ENCODE results near the gene MTG1.
"Not testable (repeated sequence)": the region's sequence is repeated elsewhere in the genome, so short reads cannot be mapped to it uniquely, and the experiment has no call there.

MTG1 gene

GRCh38 chr10:133461027-133461426 lies 67.1 kb downstream of the MTG1 start:
- Mint-ChIP-seq H3K4me1 (ENCODE audit: low read depth in 2 of 2) (peaks cover 3 to 24% of the 10 kb centered on the region in 2 donors), H3K27ac (peak overlapping the region in 1 of 2 donors; percentile 38), H3K27me3 (no peaks in the 10 kb centered on the region), H3K9me3 (no peaks in the 10 kb centered on the region), H3K4me3 (no peak overlapping the region), H3K36me3 (ENCODE audit: insufficient read depth) (peaks cover 53% of the 10 kb centered on the region)
- ATAC-seq (replicated peaks), result no peak
- no peak for DNase-seq

GRCh38 chr10:133461841-133462240 lies 67.9 kb downstream of the MTG1 start:
- Mint-ChIP-seq H3K4me1 (ENCODE audit: low read depth in 2 of 2) (peaks cover 0 to 21% of the 10 kb centered on the region in 2 donors), H3K36me3 (ENCODE audit: insufficient read depth) (peaks cover 51% of the 10 kb centered on the region), H3K4me3 (no peak overlapping the region), H3K9me3 (no peaks in the 10 kb centered on the region), H3K27ac (peak overlapping the region in 1 of 2 donors; percentile 16), H3K27me3 (no peaks in the 10 kb centered on the region)
- DNase-seq (no peak), ATAC-seq (replicated peaks) (no peak)

- Mint-ChIP-seq H3K9me3 (no peaks in the 10 kb centered on the region), H3K27me3 (no peaks in the 10 kb centered on the region), H3K27ac (peak overlapping the region in 1 of 2 donors; percentile 49), H3K36me3 (ENCODE audit: insufficient read depth) (peaks cover 52% of the 10 kb centered on the region), H3K4me3 (no peak overlapping the region), H3K4me1 (ENCODE audit: low read depth in 2 of 2) (peaks cover 0 to 26% of the 10 kb centered on the region in 2 donors)
- DNase-seq (no peak), ATAC-seq (replicated peaks) (no peak)
Observed at GRCh38 chr10:133462512-133463305, 68.8 kb downstream of the MTG1 start.

- DNase-seq (no peak), ATAC-seq (replicated peaks) (no peak)
- Mint-ChIP-seq H3K9me3 (no peaks in the 10 kb centered on the region), H3K27ac (peak overlapping the region in 1 of 2 donors; percentile 82), H3K27me3 (no peaks in the 10 kb centered on the region), H3K4me1 (ENCODE audit: low read depth in 2 of 2) (peaks cover 0 to 22% of the 10 kb centered on the region in 2 donors), H3K36me3 (ENCODE audit: insufficient read depth) (peaks cover 49% of the 10 kb centered on the region), H3K4me3 (no peak overlapping the region)
Observed at GRCh38 chr10:133464582-133465031, 70.7 kb downstream of the MTG1 start.

GRCh38 chr10:133465191-133465949 lies 71.4 kb downstream of the MTG1 start:
- Mint-ChIP-seq H3K27ac (no peak overlapping the region), H3K4me3 (no peak overlapping the region), H3K36me3 (ENCODE audit: insufficient read depth) (peaks cover 48% of the 10 kb centered on the region), H3K27me3 (no peaks in the 10 kb centered on the region), H3K9me3 (no peaks in the 10 kb centered on the region), H3K4me1 (ENCODE audit: low read depth in 2 of 2) (peaks cover 0 to 22% of the 10 kb centered on the region in 2 donors)
- DNase-seq (no peak), ATAC-seq (replicated peaks) (no peak)

GRCh38 chr10:133465950-133466474 lies 72.1 kb downstream of the MTG1 start:
- peak overlapping the region in 1 of 2 donors; percentile 84 for H3K27ac Mint-ChIP-seq
- no peaks in the 10 kb centered on the region for H3K27me3 Mint-ChIP-seq
- peaks cover 47% of the 10 kb centered on the region for H3K36me3 Mint-ChIP-seq (ENCODE audit: insufficient read depth)

GRCh38 chr10:133466683-133467275 lies 72.8 kb downstream of the MTG1 start:
- H3K36me3 Mint-ChIP-seq (ENCODE audit: insufficient read depth), result peaks cover 43% of the 10 kb centered on the region
- DNase-seq (no peak), ATAC-seq (replicated peaks) (no peak)
- no peak overlapping the region for H3K4me3 Mint-ChIP-seq
- no peaks in the 10 kb centered on the region for H3K9me3 Mint-ChIP-seq
- peak overlapping the region in 1 of 2 donors; percentile 84 for H3K27ac Mint-ChIP-seq
- H3K4me1 Mint-ChIP-seq (ENCODE audit: low read depth in 2 of 2), result peaks cover 0 to 25% of the 10 kb centered on the region in 2 donors
- H3K27me3 Mint-ChIP-seq, result no peaks in the 10 kb centered on the region

More at GRCh38 chr10:133465950-133466474, 72.1 kb downstream of the MTG1 start:
- H3K9me3 Mint-ChIP-seq, result no peaks in the 10 kb centered on the region
- ATAC-seq (replicated peaks) (no peak), DNase-seq (no peak)
- peaks cover 0 to 24% of the 10 kb centered on the region in 2 donors for H3K4me1 Mint-ChIP-seq (ENCODE audit: low read depth in 2 of 2)
- H3K4me3 Mint-ChIP-seq, result no peak overlapping the region

- peak overlapping the region in 1 of 2 donors; percentile 84 for H3K27ac Mint-ChIP-seq
- H3K27me3 Mint-ChIP-seq, result no peaks in the 10 kb centered on the region
- peaks cover 0 to 23% of the 10 kb centered on the region in 2 donors for H3K4me1 Mint-ChIP-seq (ENCODE audit: low read depth in 2 of 2)
- no peaks in the 10 kb centered on the region for H3K9me3 Mint-ChIP-seq
- peak; percentile 19 for ATAC-seq (replicated peaks)
- no peak overlapping the region for H3K4me3 Mint-ChIP-seq
- H3K36me3 Mint-ChIP-seq (ENCODE audit: insufficient read depth), result peaks cover 42% of the 10 kb centered on the region
- no peak for DNase-seq
Observed at GRCh38 chr10:133467286-133467911, 73.4 kb downstream of the MTG1 start.

- peaks cover 40% of the 10 kb centered on the region for H3K36me3 Mint-ChIP-seq (ENCODE audit: insufficient read depth)
- not testable (repeated sequence) for H3K27ac Mint-ChIP-seq
Observed at GRCh38 chr10:133469205-133469604, 75.2 kb downstream of the MTG1 start.

GRCh38 chr10:133471300-133472109 lies 77.5 kb downstream of the MTG1 start:
- Mint-ChIP-seq H3K27me3 (no peaks in the 10 kb centered on the region), H3K4me3 (peak overlapping the region in 1 of 2 donors; percentile 62), H3K4me1 (ENCODE audit: low read depth in 2 of 2) (peaks cover 7 to 45% of the 10 kb centered on the region in 2 donors), H3K27ac (peak overlapping the region in 1 of 2 donors; percentile 93), H3K36me3 (ENCODE audit: insufficient read depth) (peaks cover 38% of the 10 kb centered on the region), H3K9me3 (no peaks in the 10 kb centered on the region)
- DNase-seq, result no peak
- no peak for ATAC-seq (replicated peaks)

More at GRCh38 chr10:133469205-133469604, 75.2 kb downstream of the MTG1 start:
- H3K9me3 Mint-ChIP-seq; H3K27me3 Mint-ChIP-seq; H3K4me3 Mint-ChIP-seq; ATAC-seq (replicated peaks); DNase-seq: not testable (repeated sequence)
- peaks cover 0 to 31% of the 10 kb centered on the region in 2 donors for H3K4me1 Mint-ChIP-seq (ENCODE audit: low read depth in 2 of 2)

Measured in effector memory CD8-positive, alpha-beta T cell (primary cell).